GM04503 (cell line): ENCODE measurements around the gene FGF11.
"Not testable (repeated sequence)": the region's sequence is repeated elsewhere in the genome, so short reads cannot be mapped to it uniquely, and the experiment has no call there.

Experiments used
- DNase-seq: peaks from one replicate; pipeline ENCODE4 v3.0.0-alpha.2; 2012; ENCODE audit warnings: low read depth

Gene FGF11

DNA sequence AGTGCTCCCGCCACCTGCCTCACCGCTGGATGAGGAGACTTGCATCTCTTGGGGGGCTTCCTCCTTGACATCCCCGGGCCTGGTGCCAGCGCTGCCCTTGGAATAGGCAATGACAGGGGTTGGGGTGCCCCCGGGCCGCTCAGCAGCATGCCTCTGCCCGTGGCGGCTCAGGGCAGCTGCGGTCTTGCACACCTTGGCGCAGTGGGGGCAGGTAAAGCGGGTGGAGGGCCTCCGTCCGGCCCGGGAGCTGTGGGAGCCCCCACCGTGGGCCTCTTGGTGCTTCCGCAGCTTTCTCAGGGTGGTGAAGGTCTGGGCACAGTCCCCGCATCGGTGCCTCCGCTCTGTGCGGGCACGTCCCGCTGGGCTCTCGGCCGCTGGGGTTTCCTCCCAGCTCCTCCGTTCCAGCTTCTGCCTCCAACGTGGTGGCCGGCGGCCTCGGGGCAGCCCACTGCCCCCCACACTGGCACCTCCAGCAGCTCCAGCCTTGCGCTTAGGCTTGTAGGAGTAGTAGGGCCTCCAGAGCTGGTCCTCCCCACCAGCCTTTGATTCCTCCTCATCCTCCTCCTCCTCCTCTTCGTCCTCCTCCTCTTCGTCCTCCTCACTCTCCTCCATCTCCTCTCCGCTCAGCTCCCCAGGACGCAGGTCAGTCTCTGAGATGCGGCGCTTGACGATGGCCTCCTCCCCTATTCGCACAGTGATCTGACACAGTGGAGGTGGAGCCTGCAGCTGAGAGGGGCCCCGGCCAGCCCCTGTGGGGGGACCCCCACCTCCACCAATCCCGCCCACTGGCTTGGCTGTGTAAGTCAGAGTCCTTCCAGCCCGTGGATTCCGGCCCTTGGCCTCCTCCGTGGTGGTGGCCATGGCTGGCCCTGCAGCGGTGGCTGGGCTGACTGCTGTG lies 23.4 kb downstream of the FGF11 start:
- DNase-seq, result no peak

DNA sequence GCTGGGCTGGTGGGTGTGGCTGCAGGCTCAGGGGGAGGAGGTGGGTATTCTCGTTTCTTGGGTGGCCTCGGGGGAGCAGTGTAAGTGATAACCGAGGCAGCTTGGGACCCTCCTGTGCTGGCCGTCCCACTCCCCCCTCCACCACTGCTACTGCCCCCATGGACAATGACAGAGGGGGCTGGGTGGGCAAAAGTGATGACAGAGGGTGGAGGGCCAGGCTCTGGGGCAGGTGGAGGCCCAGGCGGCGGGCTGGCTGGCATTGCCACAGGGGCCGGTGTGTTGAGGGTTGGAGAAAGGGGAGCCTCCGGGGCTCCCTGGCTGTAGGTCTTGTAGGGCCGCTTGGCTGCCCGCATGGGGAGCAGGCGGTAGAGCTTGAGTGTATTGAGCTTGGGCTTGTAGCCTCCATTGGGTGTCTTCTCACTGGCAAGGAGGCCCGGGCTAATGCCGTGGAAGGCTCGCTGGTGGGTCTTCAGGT lies 24.1 kb downstream of the FGF11 start:
- DNase-seq, result no peak

DNA sequence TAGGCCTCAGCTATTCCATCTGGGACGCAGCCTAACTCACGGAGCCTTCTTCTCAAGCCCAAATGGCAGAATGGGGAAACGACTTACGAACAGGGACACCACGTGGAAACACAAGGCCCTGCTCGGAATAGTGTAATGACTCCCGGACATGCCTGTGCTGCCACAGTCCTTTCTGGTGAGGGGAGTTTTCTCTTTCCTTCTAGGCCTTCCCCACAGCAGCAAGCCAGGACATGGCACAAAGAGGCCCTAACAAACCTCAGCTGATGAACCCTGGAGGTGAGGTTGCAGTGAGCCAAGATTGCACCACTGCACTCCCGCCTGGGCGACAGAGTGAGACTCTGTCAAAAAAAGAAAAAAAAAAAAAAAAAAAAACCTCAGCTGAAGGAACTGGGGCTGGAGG lies 24.8 kb downstream of the FGF11 start:
- DNase-seq, result no peak

DNA sequence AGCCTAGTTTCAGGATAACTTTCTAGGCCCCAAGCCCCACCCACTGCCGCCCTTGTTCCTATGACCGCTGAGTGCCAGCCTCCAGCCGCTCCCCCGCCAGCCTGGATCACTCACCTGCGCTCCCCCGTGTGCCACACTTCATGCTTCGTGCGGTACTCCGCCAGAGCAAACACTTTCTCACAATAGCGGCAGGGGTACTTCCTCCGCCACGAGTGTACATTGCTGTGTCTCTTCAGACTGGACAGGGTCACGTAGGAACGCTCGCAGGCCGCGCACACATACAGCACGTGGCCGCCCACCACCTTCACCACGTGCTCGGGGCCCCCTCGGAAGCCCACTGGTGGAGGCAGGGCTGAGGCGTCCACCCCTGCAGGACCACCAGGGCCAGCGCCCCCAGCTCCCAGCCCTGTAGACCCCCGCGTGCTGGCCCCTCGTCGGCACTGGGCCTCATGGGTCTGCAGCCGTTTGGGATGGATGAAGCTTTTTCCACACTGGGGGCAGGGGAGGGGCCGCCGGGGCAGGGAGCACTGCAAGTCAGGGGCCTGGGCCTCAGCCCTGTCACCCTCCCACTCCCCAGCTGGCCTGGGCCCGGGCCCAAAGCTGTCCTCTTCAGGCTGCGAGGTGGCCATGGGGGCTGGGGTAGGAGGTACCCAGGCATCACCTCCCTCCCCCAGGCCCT lies 26.4 kb downstream of the FGF11 start:
- no peak for DNase-seq

DNA sequence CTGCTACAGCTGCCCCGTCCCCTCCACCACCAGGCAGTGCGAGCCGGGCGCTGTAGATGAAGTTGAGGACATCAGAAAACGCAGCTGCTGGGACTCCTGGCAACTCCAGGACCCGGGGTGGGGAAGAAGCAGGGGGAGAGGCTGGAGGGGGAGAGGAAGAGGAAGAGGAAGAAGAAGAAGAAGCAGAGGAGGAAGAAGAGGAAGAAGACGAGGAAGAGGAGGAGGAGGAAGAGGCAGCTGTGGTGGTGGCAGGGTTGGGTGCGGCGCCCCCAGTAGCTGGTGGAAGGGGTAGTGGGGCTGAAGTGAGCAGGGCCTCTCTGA lies 27.0 kb downstream of the FGF11 start:
- DNase-seq, result no peak

DNA sequence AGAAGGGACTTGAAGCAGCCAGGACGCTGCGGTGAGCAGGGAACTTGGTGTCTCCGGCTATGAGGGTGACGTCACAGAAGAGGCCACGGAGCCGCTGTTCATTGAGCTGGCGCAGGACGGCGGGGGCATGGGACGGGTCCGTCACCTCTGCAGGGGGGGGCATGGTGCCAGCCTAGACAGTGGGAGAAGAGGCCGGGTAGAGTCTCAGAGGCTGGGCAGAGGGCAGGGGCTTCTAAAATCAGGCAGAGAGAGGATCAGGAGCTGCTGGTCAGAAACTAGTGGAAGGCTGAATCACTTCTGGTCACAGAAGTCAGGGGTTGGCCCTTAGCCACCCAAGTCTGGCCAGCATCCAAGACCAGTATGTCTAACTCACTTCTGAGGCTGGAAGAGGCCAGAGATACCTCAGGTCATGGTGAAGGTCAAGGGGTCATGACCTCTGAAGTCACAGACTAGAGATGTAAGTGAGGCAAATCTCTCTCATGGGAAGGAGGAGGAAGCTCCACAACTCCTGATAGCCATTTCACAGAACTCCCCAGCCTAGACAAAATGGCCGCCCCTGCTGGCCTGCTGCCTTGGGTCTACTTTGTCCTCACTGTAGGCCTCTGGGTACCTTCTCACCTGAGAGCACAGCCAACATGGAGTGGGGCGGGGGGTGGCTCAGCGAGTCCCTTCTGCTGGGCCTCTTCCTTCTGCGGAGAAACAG lies 27.5 kb downstream of the FGF11 start:
- DNase-seq, result no peak

DNA sequence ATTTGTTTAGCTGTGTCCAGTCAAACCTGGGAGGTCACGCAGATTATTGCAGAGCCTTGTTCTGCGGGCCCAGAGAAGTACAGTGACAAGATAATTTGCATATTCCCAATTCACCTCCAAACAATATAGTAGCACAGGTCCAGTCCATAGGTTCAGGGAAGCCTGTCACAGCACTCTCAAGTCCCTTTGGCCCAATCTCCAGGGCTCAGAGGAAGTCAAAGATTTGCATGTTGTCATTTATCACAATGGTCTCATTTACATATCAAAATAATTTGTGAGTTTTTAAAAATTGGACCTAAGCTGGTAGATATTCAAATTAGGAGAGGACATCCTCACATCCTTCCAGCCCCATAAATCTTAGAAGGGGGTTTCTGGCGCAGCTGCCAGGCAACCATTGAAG lies 28.2 kb downstream of the FGF11 start:
- no peak for DNase-seq

DNA sequence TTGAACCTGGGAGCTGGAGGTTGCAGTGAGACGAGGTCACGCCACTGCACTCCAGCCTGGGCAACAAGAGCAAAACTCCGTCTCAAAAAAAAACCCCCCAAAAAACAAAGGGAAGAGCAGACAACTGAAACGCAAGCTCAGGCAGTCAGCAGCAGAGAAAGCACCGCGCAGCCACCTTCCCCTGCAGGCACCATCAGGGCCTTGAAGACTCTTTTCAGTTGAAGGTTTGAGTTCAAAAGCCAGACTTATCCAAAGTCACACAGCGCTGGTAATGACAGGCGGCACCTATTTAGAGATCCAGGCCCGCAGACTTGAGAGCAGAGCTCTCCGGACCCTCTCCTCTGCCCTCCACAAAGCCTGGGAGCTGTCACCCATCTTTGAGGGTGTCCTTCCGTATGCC lies 29.0 kb downstream of the FGF11 start:
- DNase-seq, result no peak

DNA sequence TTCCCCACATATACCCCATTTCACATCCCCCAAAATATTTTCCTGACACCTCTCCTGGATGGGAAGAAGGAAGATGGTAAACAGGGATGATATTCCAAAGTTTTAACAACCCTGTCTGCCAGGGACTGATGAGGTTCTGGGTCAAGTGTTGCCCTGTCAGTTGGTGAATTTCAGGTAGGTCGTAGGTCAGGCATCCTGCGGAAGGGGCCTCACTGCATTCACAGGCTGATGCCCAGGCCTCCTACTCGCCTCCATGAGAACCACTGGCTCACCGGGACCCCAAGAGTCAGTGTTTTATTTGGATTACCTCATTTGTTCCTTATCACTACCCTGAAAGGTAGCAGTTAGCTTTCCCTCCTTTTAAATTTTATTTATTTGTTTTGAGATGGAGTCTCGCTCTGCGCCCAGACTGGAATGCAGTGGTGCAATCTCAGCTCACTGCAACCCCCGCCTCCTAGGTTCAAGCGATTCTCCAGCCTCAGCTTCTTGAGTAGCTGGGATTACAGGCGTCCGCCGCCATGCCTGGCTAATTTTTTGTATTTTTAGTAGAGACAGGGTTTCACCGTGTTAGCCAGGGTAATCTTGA lies 29.6 kb downstream of the FGF11 start:
- no peak for DNase-seq

DNA sequence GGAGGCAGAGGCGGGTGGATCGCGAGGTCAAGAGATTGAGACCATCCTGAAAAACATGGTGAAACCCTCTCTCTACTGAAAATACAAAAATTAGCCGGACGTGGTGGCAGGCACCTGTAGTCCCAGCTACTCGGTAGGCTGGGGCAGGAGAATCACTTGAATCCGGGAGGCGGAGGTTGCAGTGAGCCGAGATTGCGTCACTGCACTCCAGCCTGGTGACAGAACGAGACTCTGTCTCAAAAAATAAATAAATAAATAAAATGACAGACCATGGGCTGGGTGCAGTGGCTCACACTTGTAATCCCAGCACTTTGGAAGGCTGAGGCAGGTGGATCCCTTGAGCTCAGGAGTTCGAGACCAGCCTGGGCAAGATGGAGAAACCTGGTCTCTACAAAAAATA lies 30.5 kb downstream of the FGF11 start:
- not testable (repeated sequence) for DNase-seq

DNA sequence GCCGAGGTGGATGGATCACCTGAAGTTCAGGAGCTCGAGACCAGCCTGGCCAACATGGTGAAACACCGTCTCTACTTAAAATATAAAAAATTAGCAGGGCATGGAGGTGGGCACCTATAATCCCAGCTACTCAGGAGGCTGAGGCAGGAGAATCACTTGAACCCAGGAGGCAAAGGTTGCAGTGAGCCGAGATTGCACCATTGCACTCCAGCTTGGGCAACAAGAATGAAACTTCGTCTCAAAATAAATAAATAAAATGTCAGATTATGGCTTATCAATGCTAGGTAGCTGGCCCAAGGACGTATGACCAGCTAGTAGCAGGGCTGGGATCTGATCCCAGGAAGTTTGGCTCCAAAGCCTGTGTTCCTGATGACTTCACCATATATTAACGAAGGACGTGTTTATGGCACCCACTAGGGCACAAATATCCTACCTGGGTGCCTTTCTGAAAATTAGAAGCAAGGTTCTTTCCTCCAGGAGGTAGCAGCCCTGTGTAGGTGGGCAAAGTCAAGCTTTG lies 31.2 kb downstream of the FGF11 start:
- not testable (repeated sequence) for DNase-seq

DNA sequence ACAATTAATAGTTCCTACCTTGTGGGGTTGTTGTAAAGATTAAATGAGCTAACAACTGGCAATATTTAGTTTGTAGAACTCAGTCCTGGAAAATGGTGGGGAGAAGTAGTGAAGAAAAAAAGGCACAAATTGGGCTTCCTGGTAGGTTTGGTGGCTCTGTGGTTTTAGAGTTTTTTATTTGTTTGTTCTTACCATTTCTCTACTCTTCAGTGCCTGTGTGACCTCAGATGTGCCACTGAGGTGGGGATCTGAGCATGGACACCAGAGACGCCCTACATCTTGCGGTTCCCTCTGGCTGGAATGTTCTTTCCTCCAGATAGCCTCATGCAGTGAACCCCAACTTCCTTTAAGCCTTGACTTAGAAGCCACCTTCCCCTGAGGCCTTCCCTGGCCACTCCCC lies 32.4 kb downstream of the FGF11 start:
- no peak for DNase-seq

DNA sequence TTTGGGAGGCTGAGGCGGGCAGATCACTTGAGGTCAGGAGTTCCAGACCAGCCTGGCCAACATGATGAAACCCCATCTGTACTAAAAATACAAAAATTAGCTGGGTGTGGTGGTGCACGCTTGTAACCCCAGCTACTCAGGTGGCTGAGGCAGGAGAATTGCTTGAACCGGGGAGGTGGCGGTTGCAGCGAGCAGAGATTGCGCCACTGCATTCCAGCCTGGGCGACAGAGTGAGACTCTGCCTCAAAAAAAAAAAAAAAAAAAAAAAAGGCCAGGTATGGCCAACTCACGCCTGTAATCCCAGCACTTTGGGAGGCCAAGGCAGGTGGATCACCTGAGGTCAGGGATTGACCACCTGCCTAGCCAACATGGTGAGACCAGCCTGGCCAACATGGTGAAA lies 35.5 kb downstream of the FGF11 start:
- not testable (repeated sequence) for DNase-seq

DNA sequence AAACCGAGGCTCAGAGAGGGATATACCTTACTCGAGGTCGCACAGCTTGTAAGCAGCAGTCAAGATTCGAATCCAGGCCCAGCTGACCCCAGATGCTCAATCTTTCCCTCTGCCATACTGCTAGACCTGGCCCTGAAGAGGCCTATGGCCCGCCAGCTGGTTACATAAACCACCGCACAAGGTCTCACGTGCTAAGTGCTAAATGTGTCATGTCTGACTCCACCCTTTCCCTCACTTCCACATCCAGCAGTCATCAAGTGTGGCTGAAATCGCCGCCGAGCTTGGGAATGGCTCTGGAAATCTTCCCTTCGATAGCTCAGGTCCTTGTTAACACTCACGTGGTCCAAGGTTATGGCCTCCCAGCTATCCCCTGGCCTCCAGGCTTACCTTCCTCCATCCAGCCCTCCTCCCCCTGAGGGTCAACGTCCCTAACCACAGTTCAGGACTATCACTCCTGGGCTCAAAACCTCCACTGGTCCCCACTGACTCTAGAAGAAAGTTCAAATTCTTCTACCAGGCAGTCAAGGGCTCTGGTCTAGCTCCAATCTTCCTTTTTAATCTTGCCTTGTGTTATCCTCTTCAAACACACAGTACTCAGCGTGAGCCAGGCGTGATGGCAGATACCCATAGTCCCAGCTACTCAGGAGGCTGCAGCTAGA lies 36.6 kb downstream of the FGF11 start:
- no peak for DNase-seq

DNA sequence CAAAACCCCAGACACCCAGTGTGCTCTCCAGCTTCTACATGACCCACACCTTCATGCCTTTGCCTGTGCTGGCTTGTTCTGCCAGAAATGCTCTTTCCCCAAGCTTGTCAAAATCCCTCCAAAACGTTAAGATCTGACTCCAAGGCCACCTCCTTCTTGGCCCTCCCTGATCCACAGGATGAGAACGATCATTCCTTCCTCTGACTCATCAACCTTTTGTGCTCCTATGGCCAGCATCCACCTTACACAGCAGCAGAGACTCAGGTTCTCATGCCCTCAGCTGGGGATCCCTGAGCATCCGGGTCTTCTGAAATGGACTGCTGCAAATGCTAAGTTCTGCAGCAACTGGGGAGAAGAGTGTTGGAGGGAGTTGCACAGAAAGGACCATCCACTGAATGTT lies 37.2 kb downstream of the FGF11 start:
- no peak for DNase-seq

DNA sequence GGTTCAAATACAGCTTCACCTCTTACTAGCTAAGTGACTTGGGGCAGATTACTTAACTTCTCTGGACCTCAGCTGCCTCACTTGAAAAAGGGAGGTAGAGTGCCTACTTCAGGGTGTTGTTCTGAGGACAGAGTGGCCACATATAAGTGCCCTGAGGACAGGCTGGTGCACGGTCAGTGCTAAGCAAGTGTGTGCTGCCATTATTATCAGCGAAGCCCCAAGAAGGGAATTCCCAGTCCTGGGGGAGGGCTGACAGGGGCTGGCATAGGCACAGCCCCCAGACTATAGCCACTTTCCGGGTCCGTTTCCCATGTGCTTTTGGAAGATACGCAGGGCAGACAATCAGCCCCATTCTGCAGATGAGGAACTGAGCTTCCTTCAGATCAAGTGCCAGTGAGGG lies 37.6 kb downstream of the FGF11 start:
- DNase-seq, result no peak

DNA sequence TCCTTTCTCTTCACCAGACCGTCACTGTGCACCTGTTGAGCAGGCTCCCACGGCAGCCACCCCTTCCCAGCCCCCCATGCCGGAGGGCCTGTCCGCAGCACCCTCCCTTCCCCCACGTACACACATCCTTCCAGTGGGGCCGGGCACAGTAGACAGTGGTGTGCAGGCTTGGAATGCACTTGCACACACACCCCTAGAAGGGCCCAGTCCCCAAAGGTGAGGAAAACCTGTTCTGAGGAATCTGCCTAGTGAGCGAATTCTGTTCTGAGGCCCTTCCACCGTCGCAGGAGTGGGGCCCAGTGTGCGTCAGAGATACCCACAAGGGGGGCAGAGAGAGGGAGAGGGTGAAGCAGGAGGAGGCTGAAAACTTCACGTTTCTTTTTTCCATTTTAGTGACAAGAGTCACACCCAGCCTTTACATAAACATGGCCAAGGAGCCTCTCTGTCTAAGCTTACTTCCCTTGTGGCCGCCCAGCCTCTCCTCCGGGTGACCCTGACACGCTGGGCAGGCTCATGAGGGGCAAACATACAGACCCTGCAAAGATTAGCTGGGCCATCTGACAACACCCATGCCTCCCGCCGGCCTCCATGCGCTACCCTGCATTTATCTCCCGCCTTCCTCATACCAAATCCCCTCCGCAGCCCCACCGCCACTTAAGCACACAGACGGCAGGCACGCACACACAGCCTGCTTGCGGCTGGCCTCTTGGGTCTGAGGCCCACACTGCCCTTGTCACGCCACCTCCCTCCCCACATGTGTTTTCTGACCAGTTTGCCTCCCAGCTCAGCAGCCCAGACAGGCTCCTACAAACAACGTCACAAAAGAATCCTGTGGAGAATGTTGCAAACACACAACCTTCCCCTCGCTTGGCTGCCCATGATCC lies 38.3 kb downstream of the FGF11 start:
- DNase-seq, result peak; percentile 77

DNA sequence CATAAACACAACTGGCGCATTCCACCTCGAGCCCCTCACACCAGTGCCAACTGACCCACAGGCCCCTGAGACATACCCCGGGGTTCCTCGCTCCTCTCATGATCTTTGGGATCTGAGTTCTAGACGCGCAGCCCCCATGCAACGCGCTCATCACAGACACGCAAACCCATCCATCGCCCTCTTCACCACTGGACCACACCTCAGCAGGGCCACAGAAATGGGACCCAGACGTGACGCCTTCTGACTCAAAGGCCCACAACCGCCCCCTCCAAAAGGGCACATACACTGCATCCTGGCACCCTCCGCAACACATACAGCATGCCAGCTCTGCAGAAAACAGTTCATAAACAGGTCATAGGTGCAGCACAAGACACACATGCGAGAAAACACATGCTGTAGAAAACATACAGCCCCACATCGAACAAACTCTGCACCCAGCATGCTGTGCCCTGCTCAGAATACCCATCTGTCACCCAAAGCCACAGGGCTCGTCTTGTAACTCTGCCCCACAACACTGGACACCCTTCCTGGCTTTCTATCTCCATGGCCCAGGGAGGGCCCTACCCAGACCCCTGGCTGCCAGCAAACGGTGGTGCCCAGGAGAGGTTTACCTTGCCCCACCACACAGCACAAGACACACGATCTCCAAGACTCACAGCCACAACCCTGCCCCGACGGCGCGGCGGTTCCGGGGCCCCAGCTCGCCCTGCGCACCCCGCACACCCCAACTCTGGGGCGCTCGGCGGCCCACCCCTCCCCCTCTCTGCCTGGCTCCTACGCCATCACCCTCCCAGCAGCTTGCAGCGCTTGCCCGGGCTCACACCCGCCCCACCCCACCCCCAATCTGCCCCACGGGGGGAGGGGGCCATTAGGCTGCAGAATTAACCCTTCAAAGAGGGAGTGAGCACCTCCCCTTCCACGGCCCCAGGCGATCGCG lies 39.2 kb downstream of the FGF11 start:
- no peak for DNase-seq

DNA sequence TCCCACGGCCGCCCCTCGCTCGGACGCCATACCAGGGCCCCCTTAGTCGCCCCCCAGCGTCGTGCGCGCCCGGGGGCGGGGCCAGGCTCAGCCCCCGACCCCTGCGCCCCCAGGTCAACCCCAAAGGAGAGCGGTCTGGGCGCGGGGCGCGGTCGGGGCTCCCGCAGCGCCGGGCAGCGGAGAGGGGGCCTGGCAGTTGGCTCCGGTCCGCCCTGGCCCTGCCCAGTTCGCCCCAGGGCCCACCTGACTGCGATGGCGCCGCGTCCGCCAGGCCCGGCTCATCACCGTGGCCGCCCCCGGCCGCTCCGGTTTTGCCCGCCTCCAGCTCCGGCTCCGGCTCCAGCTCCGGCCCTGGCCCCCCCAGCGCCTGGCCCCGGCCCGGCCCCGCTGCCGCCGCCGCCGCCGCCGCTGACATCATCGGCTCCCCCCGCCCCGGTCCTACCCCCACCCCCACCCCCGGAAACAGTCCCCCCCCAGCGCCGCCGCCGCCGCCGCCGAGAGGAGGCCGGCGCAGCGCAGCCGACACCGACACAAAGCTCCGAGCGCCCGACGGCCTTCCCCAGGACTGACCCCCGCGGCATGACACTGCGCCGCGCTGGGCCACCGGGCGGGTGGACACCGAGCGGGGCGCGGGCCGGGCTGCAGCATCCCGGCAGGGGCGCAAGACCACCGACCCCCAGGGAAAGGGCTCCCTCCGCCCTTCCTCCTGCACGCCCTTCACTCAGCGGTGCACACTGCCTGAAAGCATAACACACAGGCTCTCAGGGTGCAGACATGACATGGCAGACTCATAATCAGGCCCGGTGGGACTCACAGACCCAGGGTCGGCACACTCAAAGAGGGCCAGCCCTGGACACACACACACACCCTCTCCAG lies 40.1 kb downstream of the FGF11 start, which contains the start of gene ZBTB4:
TSS of gene ZBTB4 (minus strand) at position 419 of the 876 bp plus-strand sequence. CDS start 12,830 bp downstream, outside the sequence.
- no peak for DNase-seq
